Measurements from ENCODE around the gene HDAC11.

GRCh38 chr3:13455644-13456043 lies 24.5 kb upstream of the HDAC11 start:
- TF ChIP-seq CTCF (IDR thresholded peaks at IDR 0.05) (no peak), TP53 (CRISPR knock-in tag; IDR thresholded peaks at IDR 0.05) (no peak)
